VCaP (cell line): ENCODE measurements around the gene PRKG1.
"Not testable (repeated sequence)": the region's sequence is repeated elsewhere in the genome, so short reads cannot be mapped to it uniquely, and the experiment has no call there.

ENCODE experiments used
- H3K27ac ChIP-seq: fragments of 450-650 bp; 2 replicates; pipeline ENCODE4 v1.5.1; 2017
- TF ChIP-seq, protein P1 (sequence below): fragments of 450-650 bp; conservative IDR thresholded peaks from 2 replicates; pipeline ENCODE4 v1.5.1; 2017; ENCODE audit warnings: mild to moderate bottlenecking, moderate library complexity

PRKG1 gene

DNA sequence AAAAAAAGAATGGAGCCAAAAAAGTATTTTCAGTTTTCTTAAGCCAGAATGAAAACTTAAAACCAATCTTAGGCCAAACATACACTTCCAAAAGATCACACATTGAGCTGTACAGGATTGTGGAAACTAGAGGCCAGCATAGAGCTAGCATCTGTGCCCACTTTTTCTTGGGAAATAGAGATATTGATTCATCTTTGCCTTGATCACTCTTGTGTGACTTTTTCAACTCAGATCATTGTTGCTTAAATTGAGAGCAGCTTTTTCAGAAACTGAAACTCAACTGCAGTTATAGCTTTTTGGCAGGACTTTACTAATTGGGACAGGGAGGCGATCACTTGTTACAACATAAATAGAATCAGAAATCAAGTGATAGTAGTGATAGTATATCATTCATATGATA, 132.2 kb downstream of the PRKG1 start:
- H3K27ac ChIP-seq: no peak overlapping the region
- TF ChIP-seq, protein P1, sequence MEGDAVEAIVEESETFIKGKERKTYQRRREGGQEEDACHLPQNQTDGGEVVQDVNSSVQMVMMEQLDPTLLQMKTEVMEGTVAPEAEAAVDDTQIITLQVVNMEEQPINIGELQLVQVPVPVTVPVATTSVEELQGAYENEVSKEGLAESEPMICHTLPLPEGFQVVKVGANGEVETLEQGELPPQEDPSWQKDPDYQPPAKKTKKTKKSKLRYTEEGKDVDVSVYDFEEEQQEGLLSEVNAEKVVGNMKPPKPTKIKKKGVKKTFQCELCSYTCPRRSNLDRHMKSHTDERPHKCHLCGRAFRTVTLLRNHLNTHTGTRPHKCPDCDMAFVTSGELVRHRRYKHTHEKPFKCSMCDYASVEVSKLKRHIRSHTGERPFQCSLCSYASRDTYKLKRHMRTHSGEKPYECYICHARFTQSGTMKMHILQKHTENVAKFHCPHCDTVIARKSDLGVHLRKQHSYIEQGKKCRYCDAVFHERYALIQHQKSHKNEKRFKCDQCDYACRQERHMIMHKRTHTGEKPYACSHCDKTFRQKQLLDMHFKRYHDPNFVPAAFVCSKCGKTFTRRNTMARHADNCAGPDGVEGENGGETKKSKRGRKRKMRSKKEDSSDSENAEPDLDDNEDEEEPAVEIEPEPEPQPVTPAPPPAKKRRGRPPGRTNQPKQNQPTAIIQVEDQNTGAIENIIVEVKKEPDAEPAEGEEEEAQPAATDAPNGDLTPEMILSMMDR: no peak

DNA sequence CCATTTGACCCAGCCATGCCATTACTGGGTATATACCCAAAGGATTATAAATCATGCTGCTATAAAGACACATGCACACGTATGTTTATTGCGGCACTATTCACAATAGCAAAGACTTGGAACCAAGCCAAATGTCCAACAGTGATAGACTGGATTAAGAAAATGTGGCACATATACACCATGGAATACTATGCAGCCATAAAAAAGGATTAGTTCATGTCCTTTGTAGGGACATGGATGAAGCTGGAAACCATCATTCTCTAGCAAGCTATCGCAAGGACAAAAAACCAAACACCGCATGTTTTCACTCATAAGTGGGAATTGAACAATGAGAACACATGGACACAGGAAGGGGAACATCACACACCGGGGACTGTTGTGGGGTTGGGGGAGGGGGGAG, 138.7 kb downstream of the PRKG1 start:
- not testable (repeated sequence) for H3K27ac ChIP-seq

DNA sequence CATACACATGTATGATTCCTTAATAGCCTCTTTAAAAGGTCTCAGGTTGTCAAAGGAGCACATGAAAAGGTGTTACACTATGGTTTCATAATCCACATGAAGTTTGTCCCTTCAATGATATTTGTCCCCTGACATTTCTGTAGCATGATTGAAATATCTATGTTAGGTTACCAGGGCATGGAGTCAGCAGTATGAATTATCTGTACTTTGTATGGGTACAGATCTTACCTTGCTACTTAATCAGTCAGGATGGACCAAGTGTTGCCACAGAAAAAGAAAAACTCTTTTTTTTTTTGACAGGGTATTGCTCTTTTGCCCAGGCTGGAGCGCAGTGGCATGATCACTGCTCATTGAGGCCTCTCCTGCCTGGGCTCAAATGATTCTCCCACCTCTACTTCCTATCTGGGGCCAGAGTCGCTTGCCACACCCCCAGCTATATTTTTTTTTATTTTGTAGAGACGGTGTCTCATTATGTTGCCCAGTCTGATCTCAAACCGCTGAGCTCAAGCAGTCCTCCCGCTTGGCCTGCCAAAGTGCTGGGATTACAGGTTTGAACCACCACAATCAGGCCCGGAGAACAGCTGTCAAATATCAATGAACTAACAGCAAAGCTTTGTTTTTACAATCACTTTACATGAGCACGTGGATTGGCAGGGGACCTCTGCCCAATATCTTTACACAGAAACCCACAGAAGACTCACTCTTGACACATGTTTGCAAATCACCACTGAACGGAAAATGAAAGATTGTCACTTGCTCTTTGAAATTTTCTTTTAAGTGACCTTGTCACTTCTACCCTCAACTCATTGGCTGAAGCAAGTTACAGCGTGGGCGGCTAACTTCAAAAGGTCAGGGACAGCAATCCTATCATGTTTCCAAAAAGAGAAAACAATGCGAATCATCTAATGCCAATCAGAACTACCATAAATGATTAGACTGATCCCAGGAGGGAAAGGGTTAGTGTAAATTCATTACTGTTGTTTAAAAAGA, 140.2 kb downstream of the PRKG1 start:
- H3K27ac ChIP-seq: no peak overlapping the region
- TF ChIP-seq, protein P1: no peak

GRCh38 chr10:51215951-51216834, 141.9 kb downstream of the PRKG1 start:
- no peak overlapping the region for H3K27ac ChIP-seq
- TF ChIP-seq, protein P1: no peak

GRCh38 chr10:51217505-51217904, 143.2 kb downstream of the PRKG1 start:
- TF ChIP-seq, protein P1: no peak; the same call in 1 of the 2 replicates
- no peak overlapping the region for H3K27ac ChIP-seq

DNA sequence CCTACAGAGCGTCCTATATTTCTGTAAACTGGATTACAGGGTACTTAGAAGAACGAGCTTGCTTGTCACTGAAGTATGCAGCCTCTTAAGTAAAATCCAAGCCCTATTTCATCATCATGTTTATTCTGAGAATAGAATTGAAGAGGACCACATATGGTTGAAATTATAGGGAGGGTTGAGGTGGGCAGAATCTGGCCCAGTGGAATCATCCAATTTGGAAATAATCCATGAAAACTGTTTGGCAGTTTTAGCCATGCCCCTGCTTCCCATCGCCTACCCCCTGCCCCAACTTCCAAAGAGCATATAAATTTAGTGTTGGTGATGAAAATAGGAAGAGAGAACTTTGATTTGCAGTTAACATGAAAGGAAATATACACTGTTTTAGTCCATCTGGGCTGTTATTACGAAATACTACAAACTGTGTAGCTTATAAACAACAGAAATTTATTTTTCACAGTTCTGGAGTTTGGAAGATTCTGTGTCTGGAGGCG, 150.4 kb downstream of the PRKG1 start:
- H3K27ac ChIP-seq: no peak overlapping the region
- TF ChIP-seq, protein P1: no peak

- H3K27ac ChIP-seq: no peak overlapping the region
- TF ChIP-seq, protein P1: no peak
These were observed 153.8 kb downstream of the PRKG1 start for GRCh38 chr10:51227897-51228713.
